Measurements from ENCODE around the gene CD28.

The CD28 gene

DNA sequence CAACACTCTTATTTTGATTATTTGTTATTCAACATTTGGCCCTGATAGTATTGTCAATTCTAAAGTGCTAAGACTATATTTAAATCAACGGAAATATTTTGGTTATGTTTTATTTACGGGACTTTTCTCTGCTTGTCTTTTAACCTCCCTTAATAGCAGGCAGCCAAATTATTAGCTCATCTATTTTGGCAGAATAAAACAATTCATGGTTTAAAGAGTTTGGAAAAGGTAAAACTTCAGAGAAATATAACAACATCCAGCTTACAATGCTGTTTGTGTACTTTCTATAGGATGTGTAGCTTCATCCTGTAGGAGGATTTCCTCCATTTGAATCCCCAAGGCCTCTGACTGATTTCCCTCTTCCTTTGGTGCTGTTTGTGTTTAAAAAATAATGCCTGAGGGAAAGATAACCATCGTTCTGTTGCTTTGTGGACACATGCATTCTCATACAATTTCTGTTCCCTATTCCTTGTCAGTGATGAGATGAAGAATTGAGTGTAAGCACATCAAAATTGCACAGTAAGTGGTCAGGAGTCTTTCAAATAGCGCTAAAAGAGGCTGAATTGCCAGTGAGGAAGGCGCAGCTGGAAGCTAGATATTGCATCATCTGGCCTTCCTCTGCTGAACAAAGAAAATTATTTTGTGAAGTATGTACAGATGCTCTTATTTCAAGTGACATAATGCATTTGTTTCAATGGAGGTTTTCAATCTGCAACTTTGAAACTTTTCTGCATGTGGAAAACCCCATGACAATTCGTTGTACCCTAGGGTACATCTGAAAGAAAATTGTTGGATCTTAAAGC is 80.3 kb downstream of the CD28 start:
- TF ChIP-seq, protein P1, sequence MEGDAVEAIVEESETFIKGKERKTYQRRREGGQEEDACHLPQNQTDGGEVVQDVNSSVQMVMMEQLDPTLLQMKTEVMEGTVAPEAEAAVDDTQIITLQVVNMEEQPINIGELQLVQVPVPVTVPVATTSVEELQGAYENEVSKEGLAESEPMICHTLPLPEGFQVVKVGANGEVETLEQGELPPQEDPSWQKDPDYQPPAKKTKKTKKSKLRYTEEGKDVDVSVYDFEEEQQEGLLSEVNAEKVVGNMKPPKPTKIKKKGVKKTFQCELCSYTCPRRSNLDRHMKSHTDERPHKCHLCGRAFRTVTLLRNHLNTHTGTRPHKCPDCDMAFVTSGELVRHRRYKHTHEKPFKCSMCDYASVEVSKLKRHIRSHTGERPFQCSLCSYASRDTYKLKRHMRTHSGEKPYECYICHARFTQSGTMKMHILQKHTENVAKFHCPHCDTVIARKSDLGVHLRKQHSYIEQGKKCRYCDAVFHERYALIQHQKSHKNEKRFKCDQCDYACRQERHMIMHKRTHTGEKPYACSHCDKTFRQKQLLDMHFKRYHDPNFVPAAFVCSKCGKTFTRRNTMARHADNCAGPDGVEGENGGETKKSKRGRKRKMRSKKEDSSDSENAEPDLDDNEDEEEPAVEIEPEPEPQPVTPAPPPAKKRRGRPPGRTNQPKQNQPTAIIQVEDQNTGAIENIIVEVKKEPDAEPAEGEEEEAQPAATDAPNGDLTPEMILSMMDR (IDR thresholded peaks at IDR 0.05; ENCODE audit: low read depth, low read length) = no peak
- no peak for DNase-seq (ENCODE audit: extremely low read depth, low read depth)

DNA sequence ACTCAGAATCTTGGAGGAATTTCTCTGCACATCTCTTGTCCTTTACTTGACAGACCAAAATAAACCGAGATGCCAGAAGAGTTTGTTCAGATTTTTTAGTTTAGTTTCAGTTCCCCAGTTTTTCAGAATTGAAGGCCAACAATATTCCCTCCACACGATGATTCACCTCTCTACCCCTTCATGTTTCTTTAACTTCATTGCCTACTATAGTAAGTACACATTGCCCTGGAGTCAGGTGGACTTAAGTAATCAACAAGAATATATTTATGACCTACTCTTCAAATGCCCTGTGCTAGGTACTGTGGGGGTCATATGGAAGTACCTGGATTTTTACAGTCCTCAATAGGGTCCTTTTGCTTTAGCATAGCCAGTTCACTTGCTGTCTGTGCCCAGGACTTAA is 81.5 kb downstream of the CD28 start:
- TF ChIP-seq, protein P1 (IDR thresholded peaks at IDR 0.05; ENCODE audit: low read depth, low read length) = no peak

More for the DNA sequence above, 81.5 kb downstream of the CD28 start:
- DNase-seq (ENCODE audit: extremely low read depth, low read depth) = no peak
